Activated CD4-positive, alpha-beta T cell treated with anti-CD3 and anti-CD28 coated beads, Interleukin-2, amount 10 ng/mL, durations not matched to agents 24 days and 14 days (primary cell): ENCODE data around the gene CAPNS1. TPM values are rescaled to one million over a fixed set of nuclear protein-coding genes. Genes with fewer than 3 reads are reported as not detected.
"Not testable (repeated sequence)": the region's sequence is repeated elsewhere in the genome, so short reads cannot be mapped to it uniquely, and the experiment has no call there.

Experiments used
- DNase-seq: peaks from one replicate; pipeline ENCODE4 v3.0.0; 2022
- H3K27ac Mint-ChIP-seq: one replicate; pipeline ENCODE4 v1.8.0; 2022; ENCODE audit warnings: mild to moderate bottlenecking, mixed read lengths
- H3K27me3 Mint-ChIP-seq: one replicate; pipeline ENCODE4 v1.8.0; 2022; ENCODE audit warnings: mixed read lengths
- H3K36me3 Mint-ChIP-seq: one replicate; pipeline ENCODE4 v1.8.0; 2022; ENCODE audit warnings: low read depth, mild to moderate bottlenecking, mixed read lengths
- H3K4me1 Mint-ChIP-seq: one replicate; pipeline ENCODE4 v1.8.0; 2021; ENCODE audit warnings: mixed read lengths
- H3K4me3 Mint-ChIP-seq: one replicate; pipeline ENCODE4 v1.8.0; 2022; ENCODE audit warnings: mild to moderate bottlenecking, moderate library complexity, mixed read lengths
- H3K9me3 Mint-ChIP-seq: one replicate; pipeline ENCODE4 v1.8.0; 2021; ENCODE audit warnings: mixed read lengths
- intact Hi-C: fragments of 100-400 bp; cut with micrococcal nuclease; formaldehyde crosslinking; loops from one replicate; pipeline ENCODE4 v1.15.1; 2023
- total RNA-seq: library from RNA; stranded (reverse); gene quantifications from 2 replicates; pipeline ENCODE4 v1.2.3, GENCODE V29; 2022

The CAPNS1 gene
- total RNA-seq, 1 donor from 2014 or later: 351 TPM

DNA sequence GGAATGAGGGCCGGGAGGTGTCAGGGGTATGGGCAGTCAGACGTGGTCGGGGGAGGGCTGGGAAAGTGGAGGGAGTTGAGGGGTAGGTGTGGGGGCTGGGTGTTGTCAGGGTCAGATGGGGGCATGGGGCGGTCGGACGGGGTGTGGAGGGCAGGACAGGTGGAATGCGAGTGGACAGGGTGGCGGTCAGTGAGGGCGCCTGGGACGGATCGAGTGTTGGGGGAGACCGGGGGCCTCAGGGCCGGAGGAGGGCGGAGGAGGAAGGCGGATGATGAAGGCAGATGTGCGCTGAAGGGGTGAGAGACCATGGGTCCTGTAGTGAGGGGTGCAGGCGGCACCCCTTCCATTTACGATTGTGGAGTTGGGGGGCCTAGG, 18.9 kb upstream of the CAPNS1 start:
- Mint-ChIP-seq H3K27ac (no peak overlapping the region), H3K27me3 (no peaks in the 10 kb centered on the region), H3K4me3 (no peak overlapping the region), H3K9me3 (no peaks in the 10 kb centered on the region), H3K36me3 (peaks cover 55% of the 10 kb centered on the region), H3K4me1 (peaks cover 16% of the 10 kb centered on the region)
- intact Hi-C loops: no loop called here
- DNase-seq: no peak

DNA sequence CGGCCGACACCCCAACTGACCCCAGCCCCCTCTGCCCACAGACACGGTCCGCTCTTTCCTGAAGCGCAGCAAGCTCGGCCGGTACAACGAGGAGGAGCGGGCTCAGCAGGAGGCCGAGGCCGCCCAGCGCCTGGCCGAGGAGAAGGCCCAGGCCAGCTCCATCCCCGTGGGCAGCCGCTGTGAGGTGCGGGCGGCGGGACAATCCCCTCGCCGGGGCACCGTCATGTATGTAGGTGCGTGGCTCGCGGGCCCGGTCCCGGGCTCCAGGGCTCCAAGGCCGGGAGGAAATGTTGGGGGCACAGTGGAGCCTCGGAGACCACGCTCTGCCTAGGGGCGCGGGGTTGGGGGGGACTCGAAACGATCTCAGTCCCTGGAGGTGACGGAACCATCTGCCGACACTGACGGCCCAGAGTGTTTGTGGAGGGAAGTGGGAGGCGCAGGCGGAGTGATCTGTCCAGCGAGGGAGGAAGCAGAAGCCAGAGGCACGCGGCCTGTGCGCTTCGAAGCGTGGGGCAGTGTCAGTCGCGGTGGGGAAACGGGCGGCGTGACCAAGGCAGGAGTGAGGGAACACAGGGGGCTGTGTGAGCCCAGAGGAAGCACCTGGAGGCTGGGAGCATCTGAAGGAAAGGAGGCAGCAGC, 18.3 kb upstream of the CAPNS1 start:
- Mint-ChIP-seq H3K27me3 (no peaks in the 10 kb centered on the region), H3K4me1 (peaks cover 12% of the 10 kb centered on the region), H3K27ac (no peak overlapping the region), H3K9me3 (no peaks in the 10 kb centered on the region), H3K36me3 (peaks cover 55% of the 10 kb centered on the region), H3K4me3 (no peak overlapping the region)
- no peak for DNase-seq
- intact Hi-C loops: no loop called here

GRCh38 chr19:36125557-36125956, 14.3 kb upstream of the CAPNS1 start:
- Mint-ChIP-seq H3K9me3 (no peaks in the 10 kb centered on the region), H3K4me1 (peaks cover 12% of the 10 kb centered on the region), H3K4me3 (no peak overlapping the region), H3K27me3 (no peaks in the 10 kb centered on the region), H3K27ac (peak overlapping the region; percentile 44), H3K36me3 (peaks cover 31% of the 10 kb centered on the region)
- no peak for DNase-seq
- intact Hi-C loops: loop anchor here (5.0 kb wide), 3 partner anchors 128 to 562 kb away; partner anchors contain the start of genes SDHAF1, ZNF566 and ZNF567

DNA sequence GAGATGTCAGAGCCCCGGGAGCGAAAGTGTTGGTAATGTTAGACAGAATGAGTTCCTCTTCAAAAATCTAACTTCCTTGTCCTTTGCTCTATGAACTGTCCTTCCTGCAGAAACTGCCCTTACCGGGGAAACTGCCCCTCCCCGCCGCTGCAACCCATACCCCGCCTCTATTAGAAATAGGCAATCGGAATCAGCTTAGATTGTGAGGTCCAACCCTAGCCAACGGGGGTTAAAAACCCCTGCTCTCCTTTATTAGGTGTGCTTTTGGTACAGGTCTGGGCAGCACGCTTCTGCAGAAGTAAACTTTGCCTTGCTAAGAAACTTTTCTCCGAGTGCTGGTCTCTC, 11.5 kb upstream of the CAPNS1 start:
- Mint-ChIP-seq H3K27ac (peak overlapping the region; percentile 98), H3K4me1 (peaks cover 22% of the 10 kb centered on the region), H3K9me3 (no peaks in the 10 kb centered on the region), H3K27me3 (no peaks in the 10 kb centered on the region), H3K4me3 (peak overlapping the region; percentile 84), H3K36me3 (peaks cover 16% of the 10 kb centered on the region)
- DNase-seq: no peak
- intact Hi-C loops: loop anchor here (1.0 to 5.0 kb wide), 4 partner anchors 12 to 559 kb away; partner anchors contain the start of genes CAPNS1, SDHAF1, ZNF566 and ZNF567

- not testable (repeated sequence) for H3K27me3 Mint-ChIP-seq, H3K36me3 Mint-ChIP-seq
These were observed 8.6 kb upstream of the CAPNS1 start for GRCh38 chr19:36131221-36131620.

DNA sequence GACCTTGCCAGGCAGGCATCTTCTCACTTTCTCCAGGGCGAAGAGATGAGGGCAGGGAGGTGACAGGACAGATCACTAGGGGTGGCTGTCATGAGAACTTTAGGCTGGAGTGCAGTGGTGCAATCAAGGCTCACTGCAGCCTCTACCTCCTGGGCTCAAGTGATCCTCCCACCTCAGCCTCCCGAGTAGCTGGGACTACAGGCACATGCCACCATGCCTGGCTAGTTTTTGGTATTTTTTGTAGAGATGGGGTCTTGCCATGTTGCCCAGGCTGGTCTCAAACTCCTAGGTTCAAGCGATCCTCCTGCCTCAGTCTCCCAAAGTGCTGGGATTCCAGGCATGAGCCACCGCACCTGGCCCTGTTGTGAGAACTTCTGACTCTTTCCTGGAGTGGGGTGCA, 5.0 kb upstream of the CAPNS1 start:
- H3K27ac Mint-ChIP-seq, H3K4me3 Mint-ChIP-seq, H3K27me3 Mint-ChIP-seq, intact Hi-C loops, H3K9me3 Mint-ChIP-seq, DNase-seq, H3K36me3 Mint-ChIP-seq: not testable (repeated sequence)
- peaks cover 21% of the 10 kb centered on the region for H3K4me1 Mint-ChIP-seq

More at GRCh38 chr19:36131221-36131620, 8.6 kb upstream of the CAPNS1 start:
- peaks cover 22% of the 10 kb centered on the region for H3K4me1 Mint-ChIP-seq
- H3K9me3 Mint-ChIP-seq, intact Hi-C loops, DNase-seq, H3K27ac Mint-ChIP-seq, H3K4me3 Mint-ChIP-seq: not testable (repeated sequence)

- H3K27me3 Mint-ChIP-seq: no peaks in the 10 kb centered on the region
- H3K9me3 Mint-ChIP-seq: no peaks in the 10 kb centered on the region
- H3K27ac Mint-ChIP-seq: no peak overlapping the region
- no peak for DNase-seq
- intact Hi-C loops: no loop called here
- peaks cover 26% of the 10 kb centered on the region for H3K4me1 Mint-ChIP-seq
- peaks cover 13% of the 10 kb centered on the region for H3K36me3 Mint-ChIP-seq
- no peak overlapping the region for H3K4me3 Mint-ChIP-seq
These were observed 2.7 kb upstream of the CAPNS1 start for GRCh38 chr19:36136964-36137686.

GRCh38 chr19:36139120-36139472, 770 bp upstream of the CAPNS1 start:
- intact Hi-C loops: loop anchor here (1.0 kb wide), 1 partner anchor 85 kb away; the partner anchor contains the start of genes THAP8 and WDR62
- no peaks in the 10 kb centered on the region for H3K27me3 Mint-ChIP-seq
- peak overlapping the region; percentile 89 for H3K4me3 Mint-ChIP-seq
- H3K4me1 Mint-ChIP-seq: peaks cover 23% of the 10 kb centered on the region
- H3K9me3 Mint-ChIP-seq: no peaks in the 10 kb centered on the region
- peaks cover 25% of the 10 kb centered on the region for H3K36me3 Mint-ChIP-seq
- peak overlapping the region; percentile 95 for H3K27ac Mint-ChIP-seq
- DNase-seq: no peak

GRCh38 chr19:36140304-36141038, 605 bp downstream of the CAPNS1 start:
- intact Hi-C loops: loop anchor here (1.0 kb wide), 3 partner anchors 12 to 74 kb away; partner anchors contain the start of genes TBCB and ZNF565
- Mint-ChIP-seq H3K36me3 (peaks cover 36% of the 10 kb centered on the region), H3K27me3 (no peaks in the 10 kb centered on the region), H3K4me3 (peak overlapping the region; percentile 89), H3K27ac (peak overlapping the region; percentile 95), H3K9me3 (no peaks in the 10 kb centered on the region), H3K4me1 (peaks cover 23% of the 10 kb centered on the region)
- peak; percentile 79 for DNase-seq

- no peaks in the 10 kb centered on the region for H3K27me3 Mint-ChIP-seq
- peaks cover 43% of the 10 kb centered on the region for H3K36me3 Mint-ChIP-seq
- intact Hi-C loops: no loop called here
- H3K4me1 Mint-ChIP-seq: peaks cover 23% of the 10 kb centered on the region
- peak; percentile 97 for DNase-seq
- H3K9me3 Mint-ChIP-seq: no peaks in the 10 kb centered on the region
- peak overlapping the region; percentile 89 for H3K4me3 Mint-ChIP-seq
- peak overlapping the region; percentile 95 for H3K27ac Mint-ChIP-seq
These were observed 1.4 kb downstream of the CAPNS1 start for GRCh38 chr19:36141039-36141927.

- DNase-seq: no peak
- no peaks in the 10 kb centered on the region for H3K27me3 Mint-ChIP-seq
- peak overlapping the region; percentile 89 for H3K4me3 Mint-ChIP-seq
- peaks cover 51% of the 10 kb centered on the region for H3K36me3 Mint-ChIP-seq
- H3K4me1 Mint-ChIP-seq: peaks cover 20% of the 10 kb centered on the region
- H3K9me3 Mint-ChIP-seq: no peaks in the 10 kb centered on the region
- no peak overlapping the region for H3K27ac Mint-ChIP-seq
- intact Hi-C loops: no loop called here
These were observed 2.2 kb downstream of the CAPNS1 start for GRCh38 chr19:36142046-36142445.

DNA sequence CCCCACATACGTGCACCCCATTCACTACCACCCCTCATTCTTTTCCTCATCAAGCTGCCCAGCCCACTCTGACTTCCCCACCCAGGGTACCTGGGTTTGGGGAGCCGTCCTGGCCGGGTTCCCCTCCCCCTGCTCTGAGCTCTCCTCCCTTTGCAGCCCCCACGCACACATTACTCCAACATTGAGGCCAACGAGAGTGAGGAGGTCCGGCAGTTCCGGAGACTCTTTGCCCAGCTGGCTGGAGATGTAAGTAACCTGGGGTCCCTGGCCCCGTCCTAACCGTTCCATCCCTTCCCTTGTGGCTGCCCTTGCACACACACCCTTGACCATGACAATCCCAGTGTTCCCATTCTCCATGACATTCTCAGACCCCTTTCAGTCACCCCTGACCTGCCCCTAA, 2.6 kb downstream of the CAPNS1 start:
- H3K9me3 Mint-ChIP-seq: no peaks in the 10 kb centered on the region
- no peaks in the 10 kb centered on the region for H3K27me3 Mint-ChIP-seq
- peak overlapping the region; percentile 65 for H3K27ac Mint-ChIP-seq
- intact Hi-C loops: no loop called here
- peaks cover 54% of the 10 kb centered on the region for H3K36me3 Mint-ChIP-seq
- H3K4me1 Mint-ChIP-seq: peaks cover 19% of the 10 kb centered on the region
- no peak overlapping the region for H3K4me3 Mint-ChIP-seq
- DNase-seq: no peak

DNA sequence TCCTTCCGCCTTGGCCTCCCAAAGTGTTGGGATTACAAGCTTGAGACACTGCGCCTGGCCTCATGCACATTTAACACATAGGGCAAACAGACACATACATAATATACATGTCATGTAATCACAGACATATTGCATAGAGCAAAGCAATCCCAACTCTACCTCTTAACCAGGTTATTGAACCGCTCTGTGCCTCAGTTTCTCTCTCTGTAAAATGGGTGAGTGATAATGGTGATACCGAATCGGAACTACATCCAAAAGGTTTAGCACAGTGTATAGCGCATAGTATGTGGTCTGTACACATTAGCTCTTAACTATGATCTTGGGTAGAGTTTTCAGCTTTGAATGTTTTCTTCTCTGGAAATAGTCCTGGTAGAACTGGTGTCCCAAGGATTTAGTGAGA, 4.8 kb downstream of the CAPNS1 start:
- Mint-ChIP-seq H3K4me3 (no peak overlapping the region), H3K27me3 (no peaks in the 10 kb centered on the region), H3K27ac (no peak overlapping the region), H3K36me3 (peaks cover 67% of the 10 kb centered on the region), H3K4me1 (peaks cover 16% of the 10 kb centered on the region), H3K9me3 (no peaks in the 10 kb centered on the region)
- DNase-seq: no peak
- intact Hi-C loops: no loop called here
